HK-2 (cell line): ENCODE results near the gene AJM1.
"Not testable (repeated sequence)": the region's sequence is repeated elsewhere in the genome, so short reads cannot be mapped to it uniquely, and the experiment has no call there.

Experiments
- DNase-seq: peaks from one replicate; pipeline ENCODE4 v3.0.0-alpha.2; 2018; ENCODE audit not compliant: unreplicated experiment

The AJM1 gene

GRCh38 chr9:136842380-136842948, at the start of gene AJM1:
AJM1 (plus strand) TSS chr9:136842478; CDS start chr9:136844415, 1,937 bp downstream.
- DNase-seq = peak; percentile 76

- DNase-seq = no peak
Observed at GRCh38 chr9:136793086-136793946, 49.0 kb upstream of the AJM1 start.

GRCh38 chr9:136794281-136794999, 47.8 kb upstream of the AJM1 start:
- DNase-seq = no peak

- no peak for DNase-seq
Observed at GRCh38 chr9:136795000-136795348, 47.3 kb upstream of the AJM1 start.

GRCh38 chr9:136796238-136796774, 46.0 kb upstream of the AJM1 start, which contains the start of gene CCDC183:
CCDC183 (plus strand) TSS chr9:136796338; CDS start chr9:136796398, 60 bp downstream.
- DNase-seq = no peak

- not testable (repeated sequence) for DNase-seq
Observed at GRCh38 chr9:136796775-136797347, 45.4 kb upstream of the AJM1 start.

- no peak for DNase-seq
Observed at GRCh38 chr9:136798708-136799078, 43.6 kb upstream of the AJM1 start.

- no peak for DNase-seq
Observed at GRCh38 chr9:136799079-136799853, 43.0 kb upstream of the AJM1 start.

GRCh38 chr9:136799854-136800657, 42.2 kb upstream of the AJM1 start:
- DNase-seq = peak; percentile 89

GRCh38 chr9:136802321-136802720, 40.0 kb upstream of the AJM1 start:
- DNase-seq = no peak

- not testable (repeated sequence) for DNase-seq
Observed at GRCh38 chr9:136803009-136803550, 39.2 kb upstream of the AJM1 start.

GRCh38 chr9:136803551-136804508, 38.4 kb upstream of the AJM1 start:
- no peak for DNase-seq

- DNase-seq = no peak
Observed at GRCh38 chr9:136804509-136805206, 37.6 kb upstream of the AJM1 start.

GRCh38 chr9:136805207-136805740, 37.0 kb upstream of the AJM1 start:
- DNase-seq = no peak

GRCh38 chr9:136806067-136806466, 36.2 kb upstream of the AJM1 start:
- DNase-seq = no peak

- DNase-seq = no peak
Observed at GRCh38 chr9:136806631-136807201, 35.6 kb upstream of the AJM1 start.

- peak; percentile 79 for DNase-seq
Observed at GRCh38 chr9:136807281-136808074, 34.8 kb upstream of the AJM1 start, which contains the start of gene RABL6. RABL6 (plus strand) TSS chr9:136807948; CDS start chr9:136808197, 249 bp downstream.
